Measurements from ENCODE around the gene KIR3DL1.
"Not testable (repeated sequence)": the region's sequence is repeated elsewhere in the genome, so short reads cannot be mapped to it uniquely, and the experiment has no call there.

The KIR3DL1 gene

DNA sequence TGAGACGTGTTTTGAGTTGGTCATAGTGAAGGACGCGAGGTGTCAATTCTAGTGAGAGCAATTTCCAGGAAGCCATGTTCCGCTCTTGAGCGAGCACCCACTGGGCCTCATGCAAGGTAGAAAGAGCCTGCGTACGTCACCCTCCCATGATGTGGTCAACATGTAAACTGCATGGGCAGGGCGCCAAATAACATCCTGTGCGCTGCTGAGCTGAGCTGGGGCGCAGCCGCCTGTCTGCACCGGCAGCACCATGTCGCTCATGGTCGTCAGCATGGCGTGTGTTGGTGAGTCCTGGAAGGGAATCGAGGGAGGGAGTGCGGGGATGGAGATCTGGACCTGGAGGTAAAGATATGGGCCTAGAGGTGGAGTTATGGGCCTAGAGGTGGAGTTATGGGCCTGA, at the start of gene KIR3DL1:
Gene KIR3DL1, plus strand, starts transcription at position 218 of the 400 bp plus-strand sequence.
- in situ Hi-C loops (cut with HindIII; ENCODE audit: low sequenced_read_pairs); DNase-seq (ENCODE audit: low read depth); H3K4me3 ChIP-seq (ENCODE audit: low read depth, low read length): not testable (repeated sequence)

DNA sequence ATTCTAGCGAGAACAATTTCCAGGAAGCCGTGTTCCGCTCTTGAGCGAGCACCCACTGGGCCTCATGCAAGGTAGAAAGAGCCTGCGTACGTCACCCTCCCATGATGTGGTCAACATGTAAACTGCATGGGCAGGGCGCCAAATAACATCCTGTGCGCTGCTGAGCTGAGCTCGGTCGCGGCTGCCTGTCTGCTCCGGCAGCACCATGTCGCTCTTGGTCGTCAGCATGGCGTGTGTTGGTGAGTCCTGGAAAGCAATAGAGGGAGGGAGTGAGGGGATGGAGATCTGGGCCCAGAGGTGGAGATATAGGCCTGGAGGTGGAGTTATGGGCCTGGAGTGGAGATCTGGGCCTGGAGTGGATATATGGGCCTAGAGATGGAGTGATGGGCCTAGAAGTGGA, 46.6 kb upstream of the KIR3DL1 start, which contains the start of gene KIR2DL1:
Gene KIR2DL1, plus strand, starts transcription at position 148 of the 400 bp plus-strand sequence. Its CDS starts 58 bp downstream, at position 206.
- H3K4me3 ChIP-seq (ENCODE audit: low read depth, low read length); DNase-seq (ENCODE audit: low read depth); in situ Hi-C loops (cut with HindIII; ENCODE audit: low sequenced_read_pairs): not testable (repeated sequence)

DNA sequence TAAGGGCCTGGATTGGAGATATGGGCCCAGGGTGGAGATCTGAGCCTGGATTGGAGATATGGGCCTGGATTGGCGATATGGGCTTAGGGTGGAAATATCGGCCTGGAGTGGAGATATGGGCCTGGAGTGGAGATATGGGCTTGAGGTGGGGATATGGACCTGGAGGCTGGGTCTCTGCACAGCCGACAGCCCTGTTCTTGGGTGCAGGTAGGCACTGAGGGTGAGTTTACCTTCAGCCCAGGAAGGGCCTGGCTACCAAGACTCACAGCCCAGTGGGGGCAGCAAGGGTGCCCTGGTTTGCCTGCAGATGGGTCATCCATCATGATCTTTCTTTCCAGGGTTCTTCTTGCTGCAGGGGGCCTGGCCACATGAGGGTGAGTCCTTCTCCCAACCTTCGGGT, 45.8 kb upstream of the KIR3DL1 start:
- H3K4me3 ChIP-seq (ENCODE audit: low read depth, low read length); DNase-seq (ENCODE audit: low read depth); in situ Hi-C loops (cut with HindIII; ENCODE audit: low sequenced_read_pairs): not testable (repeated sequence)

DNA sequence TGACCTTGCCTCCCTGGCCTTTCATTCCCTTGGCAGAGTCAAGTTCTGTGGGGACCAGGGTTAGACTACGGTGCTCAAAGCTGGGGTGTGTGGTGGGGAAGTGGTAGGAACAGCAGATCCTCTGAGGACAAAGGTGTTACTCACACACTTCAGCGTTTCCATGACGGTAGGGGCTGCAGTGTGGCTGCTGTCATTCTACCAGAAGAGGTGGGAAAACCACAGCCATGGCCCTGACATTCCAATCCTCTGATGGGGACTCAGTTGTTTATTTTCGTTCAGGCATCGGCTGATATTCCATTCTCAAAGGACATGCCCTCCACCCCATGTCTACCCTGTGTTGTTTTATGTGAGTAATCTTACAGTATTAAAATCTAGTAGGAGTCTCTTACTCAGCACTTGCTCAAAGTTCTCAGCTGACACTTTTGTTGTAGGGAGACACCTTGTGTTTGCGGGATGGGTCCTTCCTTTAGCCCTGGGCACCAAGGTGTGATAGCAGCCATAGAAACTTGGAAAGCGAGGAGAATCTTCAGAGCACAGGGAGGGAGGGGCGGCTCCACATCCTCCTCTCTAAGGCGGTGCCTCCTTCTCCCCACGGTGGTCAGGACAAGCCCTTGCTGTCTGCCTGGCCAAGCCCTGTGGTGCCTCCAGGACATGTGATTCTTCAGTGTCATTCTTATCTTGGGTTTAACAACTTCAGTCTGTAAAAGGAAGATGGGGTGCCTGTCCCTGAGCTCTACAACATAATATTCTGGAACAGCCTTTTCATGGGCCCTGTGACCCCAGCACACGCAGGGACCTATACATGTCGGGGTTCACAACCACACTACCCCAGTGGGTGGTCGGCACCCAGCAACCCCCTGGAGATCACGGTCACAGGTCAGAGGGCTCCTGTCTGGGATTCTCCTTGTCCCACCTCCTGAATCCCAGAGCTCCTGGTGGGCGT, 45.0 kb upstream of the KIR3DL1 start:
- DNase-seq (ENCODE audit: low read depth); in situ Hi-C loops (cut with HindIII; ENCODE audit: low sequenced_read_pairs): not testable (repeated sequence)

DNA sequence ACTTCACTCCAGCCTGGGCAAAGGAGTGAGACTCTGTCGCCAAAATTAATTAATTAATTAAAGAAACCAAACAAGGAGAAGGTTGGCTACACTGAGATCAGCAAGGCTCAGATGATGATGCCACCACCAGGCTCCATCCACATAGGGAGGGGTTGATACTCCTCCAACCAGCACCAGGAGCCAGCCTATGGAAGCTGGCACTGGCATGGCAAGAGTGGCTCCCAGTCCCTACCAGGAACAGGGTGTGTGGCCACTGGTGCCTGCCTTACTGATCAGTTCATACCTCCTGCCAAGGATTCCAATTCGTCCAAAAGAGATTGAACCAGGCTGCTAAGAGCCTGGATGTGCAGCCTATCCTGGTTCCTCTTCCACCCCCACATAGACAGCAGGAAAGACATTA, 43.6 kb upstream of the KIR3DL1 start:
- in situ Hi-C loops (cut with HindIII; ENCODE audit: low sequenced_read_pairs); H3K4me3 ChIP-seq (ENCODE audit: low read depth, low read length): not testable (repeated sequence)

More for the DNA sequence above, 45.0 kb upstream of the KIR3DL1 start:
- H3K4me3 ChIP-seq (ENCODE audit: low read depth, low read length): not testable (repeated sequence)

DNA sequence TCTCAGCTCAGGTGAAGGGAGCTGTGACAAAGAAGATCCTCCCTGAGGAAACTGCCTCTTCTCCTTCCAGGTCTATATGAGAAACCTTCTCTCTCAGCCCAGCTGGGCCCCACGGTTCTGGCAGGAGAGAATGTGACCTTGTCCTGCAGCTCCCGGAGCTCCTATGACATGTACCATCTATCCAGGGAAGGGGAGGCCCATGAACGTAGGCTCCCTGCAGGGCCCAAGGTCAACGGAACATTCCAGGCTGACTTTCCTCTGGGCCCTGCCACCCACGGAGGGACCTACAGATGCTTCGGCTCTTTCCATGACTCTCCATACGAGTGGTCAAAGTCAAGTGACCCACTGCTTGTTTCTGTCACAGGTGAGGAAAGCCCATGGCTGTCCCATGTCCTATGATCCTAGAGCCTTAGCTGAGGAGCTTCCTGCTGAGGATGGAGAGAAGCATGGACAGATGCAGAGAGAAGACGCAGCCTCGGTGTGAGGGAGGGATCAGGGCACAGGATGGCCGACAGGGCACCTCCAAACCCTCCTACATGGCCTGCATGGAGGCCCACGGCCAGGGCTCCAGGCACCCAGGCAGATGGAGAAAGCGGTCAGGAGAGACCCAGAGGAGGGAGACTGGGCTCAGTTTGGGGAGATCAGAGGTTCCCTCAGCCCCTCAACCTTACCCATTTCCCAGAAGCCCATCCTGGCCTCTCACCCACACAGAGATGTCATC, 41.0 kb upstream of the KIR3DL1 start:
- H3K4me3 ChIP-seq (ENCODE audit: low read depth, low read length); in situ Hi-C loops (cut with HindIII; ENCODE audit: low sequenced_read_pairs); DNase-seq (ENCODE audit: low read depth): not testable (repeated sequence)

More for the DNA sequence above, 43.6 kb upstream of the KIR3DL1 start:
- not testable (repeated sequence) for DNase-seq (ENCODE audit: low read depth)

DNA sequence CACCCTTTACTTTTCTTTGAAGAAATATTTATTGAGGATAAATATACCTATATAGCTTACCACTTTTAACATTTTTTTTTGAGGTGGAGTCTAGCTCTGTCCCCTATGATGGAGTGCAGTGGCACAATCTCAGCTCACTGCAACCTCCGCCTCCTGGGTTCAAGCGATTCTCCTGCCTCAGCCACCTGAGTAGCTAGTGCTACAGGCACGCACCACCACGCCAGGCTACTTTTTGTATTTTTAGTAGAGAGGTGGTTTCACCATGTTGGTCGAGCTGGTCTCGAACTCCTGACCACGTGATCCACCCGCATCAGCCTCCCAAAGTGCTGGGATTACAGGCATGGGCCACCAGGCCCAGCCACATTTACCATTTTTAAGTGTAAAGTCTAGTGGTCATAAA, 40.4 kb upstream of the KIR3DL1 start:
- in situ Hi-C loops (cut with HindIII; ENCODE audit: low sequenced_read_pairs); H3K4me3 ChIP-seq (ENCODE audit: low read depth, low read length); DNase-seq (ENCODE audit: low read depth): not testable (repeated sequence)

DNA sequence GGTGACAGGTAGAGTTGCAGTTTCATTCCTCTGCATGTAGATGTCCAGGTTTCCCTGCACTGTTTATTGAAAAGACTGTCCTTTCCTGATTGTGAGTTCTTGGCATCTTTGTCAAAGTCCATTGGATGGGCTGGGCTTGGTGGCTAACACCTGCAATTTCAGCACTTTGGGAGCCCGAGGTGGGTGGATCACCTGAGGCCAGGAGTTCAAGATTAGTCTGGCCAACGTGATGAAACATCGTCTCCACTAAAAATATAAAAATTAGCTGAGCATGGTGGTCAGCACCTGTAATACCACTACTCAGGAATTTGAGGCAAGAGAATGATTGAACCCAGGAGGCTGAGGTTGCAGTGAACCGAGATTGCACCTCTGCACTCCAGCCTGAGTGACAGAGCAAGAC, 38.4 kb upstream of the KIR3DL1 start:
- in situ Hi-C loops (cut with HindIII; ENCODE audit: low sequenced_read_pairs); H3K4me3 ChIP-seq (ENCODE audit: low read depth, low read length); DNase-seq (ENCODE audit: low read depth): not testable (repeated sequence)

DNA sequence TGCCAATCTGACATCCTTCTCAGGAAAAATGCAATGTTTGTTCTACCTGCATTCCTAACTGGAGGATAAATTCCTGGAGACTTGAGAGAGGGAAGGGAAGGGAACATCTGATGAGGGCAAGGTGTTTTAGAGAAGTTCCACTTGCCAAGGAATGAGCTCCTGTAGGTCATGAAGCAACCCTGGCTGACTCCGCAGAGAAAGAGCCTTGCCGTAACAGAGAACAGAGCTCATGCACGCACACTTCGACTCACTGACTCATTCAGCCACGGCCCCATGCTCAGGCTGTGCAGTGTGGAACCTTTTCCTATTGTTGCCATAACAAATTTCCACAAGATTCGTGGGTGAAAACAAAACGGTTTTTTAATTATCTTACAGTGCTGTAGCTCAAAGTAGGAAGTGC, 37.4 kb upstream of the KIR3DL1 start:
- DNase-seq (ENCODE audit: low read depth); in situ Hi-C loops (cut with HindIII; ENCODE audit: low sequenced_read_pairs); H3K4me3 ChIP-seq (ENCODE audit: low read depth, low read length): not testable (repeated sequence)

DNA sequence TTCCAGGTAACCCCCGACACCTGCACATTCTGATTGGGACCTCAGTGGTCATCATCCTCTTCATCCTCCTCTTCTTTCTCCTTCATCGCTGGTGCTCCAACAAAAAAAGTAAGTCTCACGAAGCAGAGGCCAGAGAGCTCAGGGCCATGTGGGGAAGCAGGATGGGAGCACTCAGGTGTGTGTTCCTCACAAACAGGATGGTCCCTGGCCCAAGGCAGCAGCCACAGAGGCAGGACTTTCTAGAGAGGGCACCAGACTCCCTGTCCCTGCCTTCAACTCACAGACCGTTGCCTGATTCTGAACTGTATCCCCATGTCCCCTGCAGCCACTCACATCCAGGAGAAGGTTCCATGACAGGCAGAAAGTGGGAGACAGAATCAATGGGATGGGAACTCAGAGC, 33.4 kb upstream of the KIR3DL1 start:
- DNase-seq (ENCODE audit: low read depth); H3K4me3 ChIP-seq (ENCODE audit: low read depth, low read length); in situ Hi-C loops (cut with HindIII; ENCODE audit: low sequenced_read_pairs): not testable (repeated sequence)

DNA sequence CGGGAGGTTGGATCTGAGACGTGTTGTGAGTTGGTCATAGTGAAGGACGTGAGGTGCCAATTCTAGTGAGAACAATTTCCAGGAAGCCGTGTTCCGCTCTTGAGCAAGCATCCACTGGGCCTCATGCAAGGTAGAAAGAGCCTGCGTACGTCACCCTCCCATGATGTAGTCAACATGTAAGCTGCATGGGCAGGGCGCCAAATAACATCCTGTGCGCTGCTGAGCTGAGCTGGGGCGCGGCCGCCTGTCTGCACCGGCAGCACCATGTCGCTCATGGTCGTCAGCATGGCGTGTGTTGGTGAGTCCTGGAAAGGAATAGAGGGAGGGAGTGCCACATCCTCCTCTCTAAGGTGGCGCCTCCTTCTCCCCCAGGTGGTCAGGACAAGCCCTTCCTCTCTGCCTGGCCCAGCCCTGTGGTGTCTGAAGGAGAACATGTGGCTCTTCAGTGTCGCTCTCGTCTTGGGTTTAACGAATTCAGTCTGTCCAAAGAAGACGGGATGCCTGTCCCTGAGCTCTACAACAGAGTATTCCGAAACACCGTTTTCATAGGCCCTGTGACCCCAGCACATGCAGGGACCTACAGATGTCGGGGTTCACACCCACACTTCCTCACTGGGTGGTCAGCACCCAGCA, 30.1 kb upstream of the KIR3DL1 start:
- H3K4me3 ChIP-seq (ENCODE audit: low read depth, low read length); in situ Hi-C loops (cut with HindIII; ENCODE audit: low sequenced_read_pairs); DNase-seq (ENCODE audit: low read depth): not testable (repeated sequence)

DNA sequence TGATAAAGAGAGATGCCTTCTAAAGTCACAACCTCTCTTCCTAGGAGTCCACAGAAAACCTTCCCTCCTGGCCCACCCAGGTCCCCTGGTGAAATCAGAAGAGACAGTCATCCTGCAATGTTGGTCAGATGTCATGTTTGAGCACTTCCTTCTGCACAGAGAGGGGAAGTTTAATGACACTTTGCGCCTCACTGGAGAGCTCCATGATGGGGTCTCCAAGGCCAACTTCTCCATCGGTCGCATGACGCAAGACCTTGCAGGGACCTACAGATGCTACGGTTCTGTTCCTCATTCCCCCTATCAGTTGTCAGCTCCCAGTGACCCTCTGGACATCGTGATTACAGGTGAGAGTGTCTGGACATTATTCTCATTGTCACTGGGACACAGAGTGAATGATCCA, 28.1 kb upstream of the KIR3DL1 start:
- DNase-seq (ENCODE audit: low read depth); H3K4me3 ChIP-seq (ENCODE audit: low read depth, low read length); in situ Hi-C loops (cut with HindIII; ENCODE audit: low sequenced_read_pairs): not testable (repeated sequence)

DNA sequence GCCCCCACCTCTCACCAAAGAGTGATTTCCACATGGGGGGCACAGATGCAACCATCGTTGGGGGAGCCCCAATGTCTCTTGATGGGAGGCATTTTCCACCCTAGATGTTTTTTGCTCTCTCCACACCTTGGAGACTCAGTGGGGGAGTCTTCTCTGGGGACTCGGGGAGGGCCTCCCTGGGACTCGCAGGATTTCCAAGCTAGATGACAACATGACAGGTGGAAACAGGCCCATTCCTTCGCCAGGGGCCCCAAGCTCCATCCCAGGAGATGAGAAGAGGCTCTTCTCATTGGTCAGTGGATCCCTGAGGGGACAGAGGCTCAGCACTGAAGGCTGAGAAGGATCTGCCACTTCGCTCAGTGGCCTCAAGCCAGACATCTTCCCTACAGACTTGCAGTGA, 25.6 kb upstream of the KIR3DL1 start:
- in situ Hi-C loops (cut with HindIII; ENCODE audit: low sequenced_read_pairs): no loop called here
- no peak for DNase-seq (ENCODE audit: low read depth)

More for the DNA sequence above, 25.6 kb upstream of the KIR3DL1 start:
- TF ChIP-seq, protein P1, sequence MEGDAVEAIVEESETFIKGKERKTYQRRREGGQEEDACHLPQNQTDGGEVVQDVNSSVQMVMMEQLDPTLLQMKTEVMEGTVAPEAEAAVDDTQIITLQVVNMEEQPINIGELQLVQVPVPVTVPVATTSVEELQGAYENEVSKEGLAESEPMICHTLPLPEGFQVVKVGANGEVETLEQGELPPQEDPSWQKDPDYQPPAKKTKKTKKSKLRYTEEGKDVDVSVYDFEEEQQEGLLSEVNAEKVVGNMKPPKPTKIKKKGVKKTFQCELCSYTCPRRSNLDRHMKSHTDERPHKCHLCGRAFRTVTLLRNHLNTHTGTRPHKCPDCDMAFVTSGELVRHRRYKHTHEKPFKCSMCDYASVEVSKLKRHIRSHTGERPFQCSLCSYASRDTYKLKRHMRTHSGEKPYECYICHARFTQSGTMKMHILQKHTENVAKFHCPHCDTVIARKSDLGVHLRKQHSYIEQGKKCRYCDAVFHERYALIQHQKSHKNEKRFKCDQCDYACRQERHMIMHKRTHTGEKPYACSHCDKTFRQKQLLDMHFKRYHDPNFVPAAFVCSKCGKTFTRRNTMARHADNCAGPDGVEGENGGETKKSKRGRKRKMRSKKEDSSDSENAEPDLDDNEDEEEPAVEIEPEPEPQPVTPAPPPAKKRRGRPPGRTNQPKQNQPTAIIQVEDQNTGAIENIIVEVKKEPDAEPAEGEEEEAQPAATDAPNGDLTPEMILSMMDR (IDR thresholded peaks at IDR 0.05; ENCODE audit: low read depth, low read length, missing control alignments): no peak
- H3K4me3 ChIP-seq (ENCODE audit: low read depth, low read length): no peak overlapping the region

All from astrocyte of the cerebellum (primary cell).